GM19043 (cell line): ENCODE results near the gene B2M.
"Not testable (repeated sequence)": the region's sequence is repeated elsewhere in the genome, so short reads cannot be mapped to it uniquely, and the experiment has no call there.

Experiments
- ATAC-seq: cut with Tn5 transposase; IDR thresholded peaks from one replicate; pipeline ENCODE4 v1.9.1; 2021; ENCODE audit warnings: low read depth; ENCODE audit not compliant: unreplicated experiment

The B2M gene

GRCh38 chr15:44720460-44721176 lies 9.3 kb downstream of the B2M start:
- ATAC-seq = no peak

- no peak for ATAC-seq
These were observed 10.7 kb downstream of the B2M start for GRCh38 chr15:44722011-44722410.

GRCh38 chr15:44726136-44726535 lies 14.8 kb downstream of the B2M start:
- no peak for ATAC-seq

GRCh38 chr15:44726568-44727484 lies 15.5 kb downstream of the B2M start:
- ATAC-seq = peak; percentile 37

GRCh38 chr15:44727485-44728231 lies 16.3 kb downstream of the B2M start:
- no peak for ATAC-seq

GRCh38 chr15:44728232-44728575 lies 16.9 kb downstream of the B2M start:
- not testable (repeated sequence) for ATAC-seq

- ATAC-seq = peak; percentile 67
These were observed 17.5 kb downstream of the B2M start for GRCh38 chr15:44728576-44729407.

GRCh38 chr15:44729408-44730127 lies 18.3 kb downstream of the B2M start:
- no peak for ATAC-seq

GRCh38 chr15:44734839-44735481 lies 23.6 kb downstream of the B2M start:
- no peak for ATAC-seq

GRCh38 chr15:44735482-44736180 lies 24.3 kb downstream of the B2M start:
- ATAC-seq = no peak

- ATAC-seq = no peak
These were observed 25.0 kb downstream of the B2M start, which contains the start of gene TRIM69 for GRCh38 chr15:44736181-44736765. TSS of gene TRIM69 (plus strand) at chr15:44736528. CDS start at chr15:44736705, 177 bp downstream.

- no peak for ATAC-seq
These were observed 27.1 kb downstream of the B2M start for GRCh38 chr15:44738340-44738984.

GRCh38 chr15:44739222-44739847 lies 28.0 kb downstream of the B2M start:
- ATAC-seq = not testable (repeated sequence)

GRCh38 chr15:44743454-44743853 lies 32.1 kb downstream of the B2M start:
- not testable (repeated sequence) for ATAC-seq

GRCh38 chr15:44753345-44753744 lies 42.0 kb downstream of the B2M start:
- no peak for ATAC-seq

- ATAC-seq = no peak
These were observed 51.9 kb downstream of the B2M start for GRCh38 chr15:44763187-44763586.

- ATAC-seq = no peak
These were observed 52.5 kb downstream of the B2M start for GRCh38 chr15:44763848-44764247.
